Spleen (tissue), 11 donors: ENCODE data around the gene SETD3. TPM values are rescaled to one million over a fixed set of nuclear protein-coding genes. Genes with fewer than 3 reads are reported as not detected.

Experiments
- DNase-seq: peaks from one replicate; pipeline ENCODE4 v3.0.0-alpha.2; 2020
- H3K27ac ChIP-seq, 8 donors: fragments of 200-600 bp; sonication (generic) in 7 of 8; 1 replicate in 4 of 8; 2 replicates in 4 of 8; pipeline versions ENCODE4 v1.5.0 to v1.8.0; 2016 to 2021; ENCODE audit warnings: inconsistent platforms in 4 of 8, mild to moderate bottlenecking in 4 of 8, moderate library complexity in 1 of 8
- H3K27me3 ChIP-seq, 7 donors: fragments of 200-600 bp; sonication (generic) in 6 of 7; replicated peaks in 1 of 7; 1 replicate in 4 of 7; 2 replicates in 3 of 7; pipeline versions ENCODE4 v1.5.0 to v1.8.0; 2016 to 2021; ENCODE audit warnings: inconsistent platforms in 3 of 7, mild to moderate bottlenecking in 1 of 7
- H3K36me3 ChIP-seq, 6 donors: fragments of 200-600 bp; sonication (generic) in 5 of 6; 1 replicate in 4 of 6; 2 replicates in 2 of 6; pipeline versions ENCODE4 v1.5.0 to v1.8.0; 2016 to 2021; ENCODE audit warnings: inconsistent platforms in 2 of 6
- H3K4me1 ChIP-seq, 6 donors: fragments of 200-600 bp; sonication (generic) in 5 of 6; 1 replicate in 3 of 6; 2 replicates in 3 of 6; pipeline versions ENCODE4 v1.5.0 to v1.8.0; 2016 to 2021; ENCODE audit warnings: inconsistent platforms in 3 of 6
- H3K4me3 ChIP-seq, 8 donors: fragments of 200-600 bp; sonication (generic) in 7 of 8; 1 replicate in 4 of 8; 2 replicates in 4 of 8; pipeline versions ENCODE4 v1.5.0 to v1.8.0; 2016 to 2021; ENCODE audit warnings: inconsistent platforms in 4 of 8, mild to moderate bottlenecking in 4 of 8, moderate library complexity in 2 of 8
- H3K9me3 ChIP-seq, 8 donors: fragments of 200-600 bp; sonication (generic) in 7 of 8; 1 replicate in 4 of 8; 2 replicates in 4 of 8; pipeline versions ENCODE4 v1.5.0 to v1.8.0; 2016 to 2021; ENCODE audit warnings: inconsistent platforms in 4 of 8
- CTCF ChIP-seq, 11 experiments: fragments of 200-600 bp in 7 of 11; fragments of 450-650 bp in 4 of 11; sonication (generic) in 4 of 11; IDR thresholded peaks in 8 of 11; conservative IDR thresholded peaks in 3 of 11; 1 replicate in 7 of 11; 2 replicates in 4 of 11; pipeline versions ENCODE4 v1.4.0 to v1.8.0; 2016 to 2021; ENCODE audit warnings: antibody characterized with exemption in 11 of 11, inconsistent platforms in 4 of 11, mild to moderate bottlenecking in 1 of 11
- POLR2A ChIP-seq, 3 donors: fragments of 450-650 bp; IDR thresholded peaks; one replicate each; pipeline ENCODE4 v1.5.1; 2017; ENCODE audit warnings: antibody characterized with exemption in 3 of 3, mild to moderate bottlenecking in 1 of 3
- POLR2AphosphoS5 ChIP-seq, 3 donors: sonication (generic); formaldehyde crosslinking; IDR thresholded peaks; one replicate each; pipeline ENCODE4 v1.5.1; 2017; ENCODE audit warnings: antibody characterized with exemption in 3 of 3
- WGBS, 5 donors: extraction: QIAGEN DNeasy Blood & Tissue Kit in 3 of 5; methylation state at CpG; one replicate each; pipeline versions ENCODE4 v1.1.5 to v1.1.7; 2013 to 2018; 5-methylcytosine and 5-hydroxymethylcytosine counted together
- intact Hi-C: fragments of 100-400 bp; cut with DNase I; formaldehyde crosslinking; loops from one replicate; pipeline ENCODE4 v1.15.0; 2023; ENCODE audit warnings: low total_unique reads
- polyA plus RNA-seq, 3 donors: library from polyadenylated mRNA; stranded (reverse); fragments of 200-250 nt; gene quantifications; one replicate each; pipeline ENCODE4 v1.2.1, GENCODE V29; 2013
- total RNA-seq, 7 donors: library from RNA; depleted of rRNA in 3 of 7; stranded (reverse); fragments of >200 nt in 3 of 7; fragmentation: NEBNext Ultra II Directional in 4 of 7; extraction: Animal tissue kit (Norgen Biotek cat#: 25700) in 4 of 7; gene quantifications; one replicate each; pipeline versions ENCODE4 v1.1.0 to v1.2.1, GENCODE V29; 2016 to 2021
- donor health status: healthy with polysubstance abuse.
- donor health status: DM: no; HTN: no; CAD: no; lungs with moderate emphysema.
- donor health status: DM: no; HTN: no; CAD: no.
- donor health status: Bipolar disorder and iron deficiency.
- donor health status: healthy.
- donor health status: DM: no; HTN: no; CAD: no.
- donor health status: DM: yes; HTN: yes; CAD: no.

The SETD3 gene
- total and polyA plus RNA-seq, 10 donors = 18.1 to 84.4 (median 62.4) TPM

- Histone ChIP-seq H3K36me3 (peaks cover 2 to 99% (median 43%) of the 10 kb centered on the region in 6 donors), H3K27me3 (no peaks in the 10 kb centered on the region), H3K4me1 (no peaks in the 10 kb centered on the region), H3K4me3 (no peak overlapping the region), H3K27ac (no peak overlapping the region), H3K9me3 (no peaks in the 10 kb centered on the region)
- no peak for DNase-seq
- WGBS, 5 donors = 85 to 93% (median 89%) methylated on average over 8 of the region's 8 CpGs
- intact Hi-C loops = no loop called here
- no peak for TF ChIP-seq CTCF (IDR thresholded peaks at IDR 0.05 in 8 of 11, conservative IDR thresholded peaks at IDR 0.05 in 3 of 11)
- TF ChIP-seq POLR2AphosphoS5 (IDR thresholded peaks at IDR 0.05) = no peak
- TF ChIP-seq POLR2A (IDR thresholded peaks at IDR 0.05) = no peak
Measured at GRCh38 chr14:99408286-99408970, 72.2 kb downstream of the SETD3 start.

- Histone ChIP-seq H3K36me3 (peaks cover 2 to 98% (median 40%) of the 10 kb centered on the region in 6 donors), H3K27ac (no peak overlapping the region), H3K4me1 (peaks cover 0 to 3% (median 0%) of the 10 kb centered on the region in 6 donors), H3K9me3 (no peaks in the 10 kb centered on the region), H3K27me3 (no peaks in the 10 kb centered on the region), H3K4me3 (no peak overlapping the region)
- 88 to 98% (median 95%) methylated on average over 11 of the region's 11 CpGs for WGBS, 5 donors
- DNase-seq = peak; percentile 36
- no peak for TF ChIP-seq POLR2A (IDR thresholded peaks at IDR 0.05)
- TF ChIP-seq CTCF (IDR thresholded peaks at IDR 0.05 in 8 of 11, conservative IDR thresholded peaks at IDR 0.05 in 3 of 11) = no peak
- TF ChIP-seq POLR2AphosphoS5 (IDR thresholded peaks at IDR 0.05) = no peak
- intact Hi-C loops = no loop called here
Measured at GRCh38 chr14:99407416-99407815, 73.2 kb downstream of the SETD3 start.

GRCh38 chr14:99402950-99403349 lies 77.7 kb downstream of the SETD3 start:
- Histone ChIP-seq H3K27ac (no peak overlapping the region), H3K4me3 (no peak overlapping the region), H3K36me3 (peaks cover 2 to 91% (median 47%) of the 10 kb centered on the region in 6 donors), H3K4me1 (peaks cover 0 to 18% (median 7%) of the 10 kb centered on the region in 6 donors), H3K27me3 (no peaks in the 10 kb centered on the region), H3K9me3 (no peaks in the 10 kb centered on the region)
- WGBS, 5 donors = 86 to 98% (median 91%) methylated on average over 10 of the region's 10 CpGs
- intact Hi-C loops = no loop called here
- TF ChIP-seq CTCF (IDR thresholded peaks at IDR 0.05 in 8 of 11, conservative IDR thresholded peaks at IDR 0.05 in 3 of 11) (no peak), POLR2A (IDR thresholded peaks at IDR 0.05) (no peak), POLR2AphosphoS5 (IDR thresholded peaks at IDR 0.05) (no peak)
- DNase-seq = no peak

GRCh38 chr14:99402285-99402648 lies 78.4 kb downstream of the SETD3 start:
- TF ChIP-seq POLR2A (IDR thresholded peaks at IDR 0.05) (no peak), CTCF (IDR thresholded peaks at IDR 0.05 in 8 of 11, conservative IDR thresholded peaks at IDR 0.05 in 3 of 11) (no peak), POLR2AphosphoS5 (IDR thresholded peaks at IDR 0.05) (no peak)
- Histone ChIP-seq H3K27ac (no peak overlapping the region), H3K36me3 (peaks cover 2 to 92% (median 52%) of the 10 kb centered on the region in 6 donors), H3K9me3 (no peaks in the 10 kb centered on the region), H3K27me3 (no peaks in the 10 kb centered on the region), H3K4me3 (no peak overlapping the region), H3K4me1 (peaks cover 0 to 18% (median 7%) of the 10 kb centered on the region in 6 donors)
- DNase-seq = no peak
- intact Hi-C loops = no loop called here
- 83 to 96% (median 88%) methylated on average over 4 of the region's 4 CpGs for WGBS, 5 donors
